Hepatocyte (in vitro differentiated cells): Measurements from ENCODE around the gene MATCAP1. TPM values are rescaled to one million over a fixed set of nuclear protein-coding genes. Genes with fewer than 3 reads are reported as not detected.

Source experiments
- DNase-seq: peaks from one replicate; pipeline ENCODE4 v3.0.0-alpha.2; 2016; ENCODE audit warnings: low spot score
- H2AFZ ChIP-seq: fragments of 200-600 bp; sonication (generic); 2 replicates; pipeline ENCODE4 v1.6.0; 2016; ENCODE audit warnings: antibody characterized with exemption, mild to moderate bottlenecking
- H3K27ac ChIP-seq: fragments of 200-600 bp; sonication (generic); 2 replicates; pipeline ENCODE4 v1.5.1; 2016; ENCODE audit warnings: mild to moderate bottlenecking
- H3K27me3 ChIP-seq: fragments of 200-600 bp; sonication (generic); 2 replicates; pipeline ENCODE4 v1.6.1; 2016
- H3K36me3 ChIP-seq: fragments of 200-600 bp; sonication (generic); replicated peaks from 2 replicates; pipeline ENCODE4 v1.5.1; 2016; ENCODE audit warnings: low read depth; ENCODE audit not compliant: insufficient read depth
- H3K4me1 ChIP-seq: fragments of 200-600 bp; sonication (generic); 2 replicates; pipeline ENCODE4 v1.5.1; 2016; ENCODE audit warnings: mild to moderate bottlenecking, moderate library complexity; ENCODE audit not compliant: insufficient read depth
- H3K4me2 ChIP-seq: fragments of 200-600 bp; sonication (generic); 2 replicates; pipeline ENCODE4 v1.6.0; 2016
- H3K4me3 ChIP-seq: fragments of 200-600 bp; sonication (generic); 2 replicates; pipeline ENCODE4 v1.5.1; 2016; ENCODE audit warnings: mild to moderate bottlenecking
- H3K79me2 ChIP-seq: fragments of 200-600 bp; sonication (generic); 2 replicates; pipeline ENCODE4 v1.6.0; 2017; ENCODE audit warnings: mild to moderate bottlenecking
- H3K9me2 ChIP-seq: fragments of 200-600 bp; sonication (generic); replicated peaks from 2 replicates; pipeline ENCODE4 v1.6.0; 2017; ENCODE audit warnings: mild to moderate bottlenecking; ENCODE audit not compliant: insufficient read depth
- H3K9me3 ChIP-seq: fragments of 200-600 bp; sonication (generic); 2 replicates; pipeline ENCODE4 v1.5.1; 2016; ENCODE audit warnings: low read depth, mild to moderate bottlenecking
- H4K20me1 ChIP-seq: fragments of 200-600 bp; sonication (generic); 2 replicates; pipeline ENCODE4 v1.6.0; 2016; ENCODE audit warnings: mild to moderate bottlenecking; ENCODE audit not compliant: insufficient read depth, poor library complexity, severe bottlenecking
- EZH2 ChIP-seq: fragments of 200-600 bp; sonication (generic); IDR thresholded peaks from 2 replicates; pipeline ENCODE4 v1.6.1; 2016; ENCODE audit warnings: antibody characterized with exemption, mild to moderate bottlenecking, borderline replicate concordance
- EZH2phosphoT487 ChIP-seq: fragments of 200-600 bp; sonication (generic); IDR thresholded peaks from one replicate; pipeline ENCODE4 v1.6.1; 2018; ENCODE audit warnings: antibody characterized with exemption, mild to moderate bottlenecking, low read depth, moderate library complexity; ENCODE audit not compliant: unreplicated experiment, severe bottlenecking
- whole genome bisulfite sequencing: methylation state at CpG from one replicate; pipeline ENCODE4 v1.1.6; 2016; ENCODE audit warnings: low lambda C conversion rate; ENCODE audit errors: missing lambda C conversion rate; 5-methylcytosine and 5-hydroxymethylcytosine counted together
- polyA plus RNA-seq: library from polyadenylated mRNA; unstranded; fragments of >200 nt; fragmentation: Nextera tagmentation; extraction: Ambion mirVana; gene quantifications from 2 replicates; pipeline ENCODE4 v1.2.1, GENCODE V29; 2016
- total RNA-seq: library from RNA; depleted of rRNA; stranded (reverse); fragments of >200 nt; gene quantifications from 2 replicates; pipeline ENCODE4 v1.2.3, GENCODE V29; 2014
- TF ChIP-seq, protein P1 (sequence below): fragments of 200-600 bp; sonication (generic); IDR thresholded peaks from 2 replicates; pipeline ENCODE4 v1.5.1; 2016; ENCODE audit warnings: antibody characterized with exemption, mild to moderate bottlenecking; ENCODE audit not compliant: poor library complexity

The MATCAP1 gene
- total and polyA plus RNA-seq, 2 experiments from 2014 or later: 22.3 to 25.4 TPM

DNA sequence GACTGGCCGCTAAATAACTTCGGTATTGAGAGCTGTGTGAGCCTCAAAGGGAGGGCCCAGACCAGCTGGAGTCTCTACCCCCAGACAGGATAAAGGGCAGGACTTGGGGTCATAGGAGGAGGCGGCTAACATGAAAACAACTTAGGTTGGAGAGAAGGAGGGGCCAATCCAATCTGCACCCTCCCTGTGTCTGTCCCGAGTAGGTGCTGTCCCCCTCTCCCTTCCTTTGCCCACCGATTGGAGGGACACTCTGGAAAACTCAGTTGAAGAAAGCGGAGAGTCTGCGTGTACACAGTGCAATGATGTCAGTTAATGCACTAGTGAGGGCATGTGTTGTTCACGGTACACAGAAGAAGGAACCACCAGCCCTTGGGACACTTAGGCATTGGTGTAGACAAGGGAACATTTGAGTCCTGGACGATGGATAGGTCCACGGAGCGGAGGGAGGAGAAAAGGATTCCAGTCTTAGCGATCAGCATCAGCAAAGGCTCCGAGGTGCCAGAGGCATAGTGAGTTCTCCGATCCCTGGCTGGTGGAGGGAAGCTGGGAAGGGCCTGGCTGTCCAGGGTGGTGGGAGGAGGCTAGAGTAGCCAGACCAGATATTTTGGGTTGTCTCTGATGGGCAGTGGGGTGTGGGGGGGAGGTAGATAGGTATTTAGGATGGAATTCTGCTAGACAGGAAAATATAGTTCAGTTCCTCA is 12.7 kb downstream of the MATCAP1 start:
- no peaks in the 10 kb centered on the region for H4K20me1 ChIP-seq
- H2AFZ ChIP-seq: peak overlapping the region; percentile 91
- peaks cover 27% of the 10 kb centered on the region for H3K27me3 ChIP-seq

DNA sequence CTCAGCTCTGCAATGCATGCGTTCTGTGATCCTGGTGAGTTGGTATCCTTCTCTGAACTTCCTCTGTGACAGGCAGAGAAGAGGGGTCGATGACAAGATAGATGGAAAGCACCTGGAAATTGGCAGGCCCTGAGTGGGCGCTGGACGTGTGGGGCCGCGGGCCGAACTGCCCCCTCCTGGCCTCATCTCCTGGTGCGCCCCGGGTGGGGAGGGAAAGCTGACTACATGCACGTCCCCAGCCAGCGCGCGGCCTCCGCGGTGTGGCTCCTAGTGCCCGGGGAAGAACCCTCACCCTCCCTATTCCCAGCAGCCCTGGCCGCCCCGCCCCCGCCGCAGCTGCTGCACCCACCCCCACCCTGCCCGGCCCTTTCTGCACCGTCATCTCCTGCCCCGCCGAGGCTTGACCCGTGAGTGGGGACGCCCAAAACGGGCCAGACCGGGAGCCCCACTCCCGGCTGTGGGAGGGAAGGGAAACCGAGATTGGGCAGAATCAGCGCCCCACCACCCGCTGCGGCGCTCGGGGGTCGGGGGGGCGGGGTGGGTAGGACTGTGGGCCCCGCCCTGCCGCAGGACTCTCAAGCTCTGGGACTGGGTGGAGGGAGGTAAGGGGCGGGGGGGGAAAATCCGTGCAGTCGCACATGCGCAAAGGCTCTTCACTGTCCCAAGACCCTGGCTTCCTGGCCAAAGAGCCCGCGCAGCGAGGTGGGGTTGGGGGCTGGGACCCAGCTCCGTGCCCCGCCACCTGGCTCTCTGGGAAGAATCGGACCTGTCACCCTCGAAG is 13.4 kb downstream of the MATCAP1 start, which contains the start of gene NOL3:
Gene NOL3, plus strand, starts transcription at position 371 of the 781 bp plus-strand sequence.
- TF ChIP-seq EZH2: no peak
- no peak for TF ChIP-seq EZH2phosphoT487
- Histone ChIP-seq H3K79me2 (no peaks in the 10 kb centered on the region), H3K4me2 (peak within 1 kb of the TSS; percentile 97), H2AFZ (peak within 1 kb of the TSS; percentile 91), H3K4me1 (peaks cover 27% of the 10 kb centered on the region), H3K9me2 (no peaks in the 10 kb centered on the region), H3K9me3 (no peaks in the 10 kb centered on the region), H3K4me3 (peak within 1 kb of the TSS; percentile 69), H3K36me3 (no peaks in the 10 kb centered on the region), H3K27ac (peak within 1 kb of the TSS; percentile 82), H3K27me3 (peaks cover 35% of the 10 kb centered on the region), H4K20me1 (no peaks in the 10 kb centered on the region)
- peak; percentile 88 for DNase-seq
- WGBS: 2% methylated on average over 22 of the region's 50 CpGs

More for the DNA sequence above, 12.7 kb downstream of the MATCAP1 start:
- peaks cover 24% of the 10 kb centered on the region for H3K4me1 ChIP-seq
- 48% methylated on average over 14 of the region's 14 CpGs for WGBS
- H3K4me3 ChIP-seq: peak overlapping the region; percentile 69
- H3K9me3 ChIP-seq: no peaks in the 10 kb centered on the region
- H3K9me2 ChIP-seq: no peaks in the 10 kb centered on the region
- DNase-seq: no peak
- peak overlapping the region; percentile 97 for H3K4me2 ChIP-seq
- no peak for TF ChIP-seq EZH2phosphoT487
- TF ChIP-seq, protein P1, sequence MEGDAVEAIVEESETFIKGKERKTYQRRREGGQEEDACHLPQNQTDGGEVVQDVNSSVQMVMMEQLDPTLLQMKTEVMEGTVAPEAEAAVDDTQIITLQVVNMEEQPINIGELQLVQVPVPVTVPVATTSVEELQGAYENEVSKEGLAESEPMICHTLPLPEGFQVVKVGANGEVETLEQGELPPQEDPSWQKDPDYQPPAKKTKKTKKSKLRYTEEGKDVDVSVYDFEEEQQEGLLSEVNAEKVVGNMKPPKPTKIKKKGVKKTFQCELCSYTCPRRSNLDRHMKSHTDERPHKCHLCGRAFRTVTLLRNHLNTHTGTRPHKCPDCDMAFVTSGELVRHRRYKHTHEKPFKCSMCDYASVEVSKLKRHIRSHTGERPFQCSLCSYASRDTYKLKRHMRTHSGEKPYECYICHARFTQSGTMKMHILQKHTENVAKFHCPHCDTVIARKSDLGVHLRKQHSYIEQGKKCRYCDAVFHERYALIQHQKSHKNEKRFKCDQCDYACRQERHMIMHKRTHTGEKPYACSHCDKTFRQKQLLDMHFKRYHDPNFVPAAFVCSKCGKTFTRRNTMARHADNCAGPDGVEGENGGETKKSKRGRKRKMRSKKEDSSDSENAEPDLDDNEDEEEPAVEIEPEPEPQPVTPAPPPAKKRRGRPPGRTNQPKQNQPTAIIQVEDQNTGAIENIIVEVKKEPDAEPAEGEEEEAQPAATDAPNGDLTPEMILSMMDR: no peak
- no peak for TF ChIP-seq EZH2
- H3K36me3 ChIP-seq: no peaks in the 10 kb centered on the region
- H3K79me2 ChIP-seq: no peaks in the 10 kb centered on the region
- peak overlapping the region; percentile 82 for H3K27ac ChIP-seq

DNA sequence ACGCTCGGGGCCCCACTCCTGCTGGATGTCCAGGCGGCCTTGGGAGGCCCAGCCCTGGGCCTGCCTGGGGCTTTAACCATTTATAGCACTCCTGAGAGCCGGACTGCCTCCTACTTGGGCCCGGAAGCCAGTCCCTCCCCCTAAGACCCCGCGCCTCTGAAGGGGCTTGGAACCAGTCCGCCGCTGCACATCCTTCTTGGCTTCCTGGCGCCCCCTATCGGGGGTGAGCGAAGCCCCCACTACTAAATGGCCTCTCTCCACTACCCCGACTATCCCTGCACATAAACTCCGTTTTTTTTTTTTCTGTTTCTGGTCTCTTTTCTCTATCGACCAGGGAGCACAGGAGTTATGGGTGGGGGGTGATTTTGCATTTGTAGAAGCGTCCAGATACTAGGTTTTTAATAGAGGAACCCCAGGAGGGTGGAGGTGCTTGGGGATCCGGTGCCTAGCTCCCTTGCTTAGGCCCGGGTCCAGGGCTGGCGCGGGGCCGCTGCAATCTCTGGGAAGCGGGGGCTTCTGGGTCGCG is 14.1 kb downstream of the MATCAP1 start:
- Histone ChIP-seq H3K9me3 (no peaks in the 10 kb centered on the region), H2AFZ (peak overlapping the region; percentile 91), H3K4me3 (peak overlapping the region; percentile 69), H3K27ac (peak overlapping the region; percentile 70), H3K27me3 (peaks cover 41% of the 10 kb centered on the region), H3K4me1 (peaks cover 33% of the 10 kb centered on the region), H4K20me1 (no peaks in the 10 kb centered on the region), H3K9me2 (no peaks in the 10 kb centered on the region), H3K79me2 (no peaks in the 10 kb centered on the region), H3K4me2 (peak overlapping the region; percentile 97), H3K36me3 (no peaks in the 10 kb centered on the region)
- DNase-seq: peak; percentile 69
- 4% methylated on average over 24 of the region's 24 CpGs for WGBS
- TF ChIP-seq, protein P1: peak; percentile 60
- no peak for TF ChIP-seq EZH2
